ENCODE measurements around the gene PBXIP1. TPM values are rescaled to one million over a fixed set of nuclear protein-coding genes. Genes with fewer than 3 reads are reported as not detected.

PBXIP1 gene
- total and polyA plus RNA-seq, 2 of the 13 experiments (the other 11 are each of a cell fraction or from before 2014, with no cell fraction given) = 16.3 to 31.9 TPM

- TF ChIP-seq PRDM4 (CRISPR knock-in tag; IDR thresholded peaks at IDR 0.05; ENCODE audit: borderline replicate concordance) (peak; percentile 85; the same call in 1 of the 2 replicates), ETV6 (CRISPR knock-in tag; conservative IDR thresholded peaks at IDR 0.05) (peak; percentile 95), ZNF274 (CRISPR knock-in tag; IDR thresholded peaks at IDR 0.05) (peak; percentile 99), STAT6 (CRISPR knock-in tag; IDR thresholded peaks at IDR 0.05; ENCODE audit: borderline replicate concordance) (no peak), ZNF382 (CRISPR knock-in tag; IDR thresholded peaks at IDR 0.05; ENCODE audit: borderline replicate concordance) (no peak), PRDM10 (CRISPR knock-in tag; IDR thresholded peaks at IDR 0.05; ENCODE audit: low read depth) (peak; percentile 98), TOPORS (CRISPR knock-in tag; IDR thresholded peaks at IDR 0.05) (peak; percentile 99), USF2 (IDR thresholded peaks at IDR 0.05; ENCODE audit: low read depth, low read length) (no peak), USF2 (CRISPR knock-in tag; IDR thresholded peaks at IDR 0.05; ENCODE audit: borderline replicate concordance) (peak; percentile 73), GABPA (IDR thresholded peaks at IDR 0.05; ENCODE audit: low read depth, low read length) (peak; percentile 45), GABPA (CRISPR knock-in tag; IDR thresholded peaks at IDR 0.05; ENCODE audit: low read depth) (peak; percentile 75), ZNF619 (CRISPR knock-in tag; IDR thresholded peaks at IDR 0.05) (peak; percentile 83; the same call in 1 of the 2 replicates), ZNF224 (CRISPR knock-in tag; IDR thresholded peaks at IDR 0.05) (peak; percentile 97; the same call in 1 of the 2 replicates), ATF7-NPFF (CRISPR knock-in tag; IDR thresholded peaks at IDR 0.05; ENCODE audit: low read depth) (peak; percentile 99), CREM (IDR thresholded peaks at IDR 0.05) (no peak), CREM (CRISPR knock-in tag; IDR thresholded peaks at IDR 0.05) (no peak), ONECUT2 (CRISPR knock-in tag; IDR thresholded peaks at IDR 0.05) (no peak), ZFP36L1 (CRISPR knock-in tag; IDR thresholded peaks at IDR 0.05) (peak; percentile 99), GATAD1 (CRISPR knock-in tag; IDR thresholded peaks at IDR 0.05) (peak; percentile 77; the same call in 1 of the 2 replicates)
These were observed 19.3 kb downstream of the PBXIP1 start, which contains the start of gene PMVK (continued) for GRCh38 chr1:154936555-154937084.
